KMS-11 (cell line): Measurements from ENCODE around the gene FMNL2.

ENCODE experiments used
- H2AFZ ChIP-seq: fragments of 200-600 bp; sonication (generic); 2 replicates; pipeline ENCODE4 v1.6.1; 2016; ENCODE audit warnings: antibody characterized with exemption, mixed run types, low read depth
- H3K27ac ChIP-seq: fragments of 200-600 bp; sonication (generic); 2 replicates; pipeline ENCODE4 v1.6.1; 2016; ENCODE audit warnings: mild to moderate bottlenecking, mixed run types
- H3K27me3 ChIP-seq: fragments of 200-600 bp; sonication (generic); 2 replicates; pipeline ENCODE4 v1.6.1; 2017; ENCODE audit warnings: mild to moderate bottlenecking, low read depth, mixed run types, moderate library complexity; ENCODE audit not compliant: insufficient read depth
- H3K36me3 ChIP-seq: fragments of 200-600 bp; sonication (generic); 2 replicates; pipeline ENCODE4 v1.6.1; 2017; ENCODE audit warnings: mild to moderate bottlenecking, mixed run types; ENCODE audit not compliant: insufficient read depth
- H3K4me1 ChIP-seq: fragments of 200-600 bp; sonication (generic); 2 replicates; pipeline ENCODE4 v1.6.1; 2016; ENCODE audit warnings: mild to moderate bottlenecking, low read depth, mixed run types; ENCODE audit not compliant: poor library complexity, severe bottlenecking
- H3K4me2 ChIP-seq: fragments of 200-600 bp; sonication (generic); 2 replicates; pipeline ENCODE4 v1.7.0; 2016; ENCODE audit warnings: mild to moderate bottlenecking, mixed run types
- H3K4me3 ChIP-seq: fragments of 200-600 bp; sonication (generic); IDR thresholded peaks from 2 replicates; pipeline ENCODE4 v1.6.1; 2017; ENCODE audit warnings: low read depth, low read length, mixed read lengths; ENCODE audit not compliant: insufficient read depth
- H3K79me2 ChIP-seq: fragments of 200-600 bp; sonication (generic); 2 replicates; pipeline ENCODE4 v1.6.1; 2016; ENCODE audit warnings: low read depth, mixed run types; ENCODE audit not compliant: insufficient read depth
- H3K9ac ChIP-seq: fragments of 200-600 bp; sonication (generic); 2 replicates; pipeline ENCODE4 v1.6.1; 2016; ENCODE audit warnings: mild to moderate bottlenecking, mixed run types
- H4K20me1 ChIP-seq: fragments of 200-600 bp; sonication (generic); 2 replicates; pipeline ENCODE4 v1.6.1; 2016; ENCODE audit warnings: mild to moderate bottlenecking, mixed run types; ENCODE audit not compliant: insufficient read depth
- CTCF ChIP-seq: fragments of 200-600 bp; sonication (generic); conservative IDR thresholded peaks from 2 replicates; pipeline ENCODE4 v1.6.1; 2017; ENCODE audit warnings: low read depth, mild to moderate bottlenecking, antibody characterized with exemption, low read length, moderate library complexity, mixed read lengths

The FMNL2 gene

GRCh38 chr2:152581360-152581759 is 246.4 kb downstream of the FMNL2 start:
- Histone ChIP-seq H2AFZ (no peak overlapping the region), H3K27me3 (no peaks in the 10 kb centered on the region), H3K9ac (no peak overlapping the region), H3K36me3 (no peaks in the 10 kb centered on the region), H3K27ac (no peak overlapping the region), H3K4me2 (no peak overlapping the region), H3K4me3 (no peak overlapping the region), H4K20me1 (no peaks in the 10 kb centered on the region), H3K79me2 (no peaks in the 10 kb centered on the region), H3K4me1 (peaks cover 18% of the 10 kb centered on the region)
- no peak for TF ChIP-seq CTCF

GRCh38 chr2:152582081-152582480 is 247.1 kb downstream of the FMNL2 start:
- Histone ChIP-seq H3K4me2 (no peak overlapping the region), H2AFZ (no peak overlapping the region), H4K20me1 (no peaks in the 10 kb centered on the region), H3K27me3 (no peaks in the 10 kb centered on the region), H3K9ac (no peak overlapping the region), H3K27ac (no peak overlapping the region), H3K4me1 (peaks cover 18% of the 10 kb centered on the region), H3K36me3 (no peaks in the 10 kb centered on the region), H3K79me2 (no peaks in the 10 kb centered on the region), H3K4me3 (no peak overlapping the region)
- no peak for TF ChIP-seq CTCF

GRCh38 chr2:152583512-152584229 is 248.7 kb downstream of the FMNL2 start:
- Histone ChIP-seq H3K4me1 (peaks cover 18% of the 10 kb centered on the region), H3K27ac (no peak overlapping the region), H3K4me2 (no peak overlapping the region), H3K27me3 (no peaks in the 10 kb centered on the region), H3K79me2 (no peaks in the 10 kb centered on the region), H2AFZ (no peak overlapping the region), H3K4me3 (no peak overlapping the region), H4K20me1 (no peaks in the 10 kb centered on the region), H3K36me3 (no peaks in the 10 kb centered on the region), H3K9ac (no peak overlapping the region)
- no peak for TF ChIP-seq CTCF

GRCh38 chr2:152584301-152584700 is 249.3 kb downstream of the FMNL2 start:
- Histone ChIP-seq H4K20me1 (no peaks in the 10 kb centered on the region), H3K79me2 (no peaks in the 10 kb centered on the region), H3K9ac (no peak overlapping the region), H3K27me3 (no peaks in the 10 kb centered on the region), H3K4me2 (no peak overlapping the region), H3K36me3 (no peaks in the 10 kb centered on the region), H3K4me1 (peaks cover 18% of the 10 kb centered on the region), H3K4me3 (no peak overlapping the region), H3K27ac (no peak overlapping the region), H2AFZ (no peak overlapping the region)
- TF ChIP-seq CTCF, result no peak
